22Rv1 (cell line): ENCODE results near the gene ITGA2.

Experiments
- ZFX ChIP-seq: fragments of 450-650 bp; IDR thresholded peaks from 2 replicates; pipeline ENCODE4 v1.6.1; 2017; ENCODE audit warnings: antibody characterized with exemption, borderline replicate concordance
- TF ChIP-seq, protein P1 (sequence below): fragments of 450-650 bp; IDR thresholded peaks from 2 replicates; pipeline ENCODE4 v1.5.1; 2017; ENCODE audit warnings: mild to moderate bottlenecking

DNA sequence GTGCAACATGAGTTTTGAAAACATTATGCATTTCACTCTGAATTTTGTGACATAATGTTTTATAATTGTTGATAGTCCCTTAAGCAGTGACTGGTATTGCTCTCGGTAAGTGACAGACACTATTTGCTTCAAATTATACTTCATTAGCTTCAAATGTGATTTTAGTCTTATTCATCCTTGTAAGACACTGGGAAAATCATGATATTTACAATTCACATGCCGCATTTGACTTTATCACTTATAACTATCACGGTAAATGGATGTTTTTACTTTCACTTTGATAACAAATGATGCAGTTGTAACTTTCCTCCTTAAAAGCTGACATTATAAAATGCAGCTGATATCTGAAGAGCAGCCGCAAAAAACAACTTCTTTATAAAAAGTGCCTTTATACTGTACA, 44.1 kb upstream of the ITGA2 start:
- TF ChIP-seq, protein P1, sequence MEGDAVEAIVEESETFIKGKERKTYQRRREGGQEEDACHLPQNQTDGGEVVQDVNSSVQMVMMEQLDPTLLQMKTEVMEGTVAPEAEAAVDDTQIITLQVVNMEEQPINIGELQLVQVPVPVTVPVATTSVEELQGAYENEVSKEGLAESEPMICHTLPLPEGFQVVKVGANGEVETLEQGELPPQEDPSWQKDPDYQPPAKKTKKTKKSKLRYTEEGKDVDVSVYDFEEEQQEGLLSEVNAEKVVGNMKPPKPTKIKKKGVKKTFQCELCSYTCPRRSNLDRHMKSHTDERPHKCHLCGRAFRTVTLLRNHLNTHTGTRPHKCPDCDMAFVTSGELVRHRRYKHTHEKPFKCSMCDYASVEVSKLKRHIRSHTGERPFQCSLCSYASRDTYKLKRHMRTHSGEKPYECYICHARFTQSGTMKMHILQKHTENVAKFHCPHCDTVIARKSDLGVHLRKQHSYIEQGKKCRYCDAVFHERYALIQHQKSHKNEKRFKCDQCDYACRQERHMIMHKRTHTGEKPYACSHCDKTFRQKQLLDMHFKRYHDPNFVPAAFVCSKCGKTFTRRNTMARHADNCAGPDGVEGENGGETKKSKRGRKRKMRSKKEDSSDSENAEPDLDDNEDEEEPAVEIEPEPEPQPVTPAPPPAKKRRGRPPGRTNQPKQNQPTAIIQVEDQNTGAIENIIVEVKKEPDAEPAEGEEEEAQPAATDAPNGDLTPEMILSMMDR: no peak
- no peak for TF ChIP-seq ZFX
